ENCODE measurements around the gene MYO1G. TPM values are rescaled to one million over a fixed set of nuclear protein-coding genes. Genes with fewer than 3 reads are reported as not detected.

Gene MYO1G
- total RNA-seq, 1 experiment from 2014 or later: 0.36 TPM

DNA sequence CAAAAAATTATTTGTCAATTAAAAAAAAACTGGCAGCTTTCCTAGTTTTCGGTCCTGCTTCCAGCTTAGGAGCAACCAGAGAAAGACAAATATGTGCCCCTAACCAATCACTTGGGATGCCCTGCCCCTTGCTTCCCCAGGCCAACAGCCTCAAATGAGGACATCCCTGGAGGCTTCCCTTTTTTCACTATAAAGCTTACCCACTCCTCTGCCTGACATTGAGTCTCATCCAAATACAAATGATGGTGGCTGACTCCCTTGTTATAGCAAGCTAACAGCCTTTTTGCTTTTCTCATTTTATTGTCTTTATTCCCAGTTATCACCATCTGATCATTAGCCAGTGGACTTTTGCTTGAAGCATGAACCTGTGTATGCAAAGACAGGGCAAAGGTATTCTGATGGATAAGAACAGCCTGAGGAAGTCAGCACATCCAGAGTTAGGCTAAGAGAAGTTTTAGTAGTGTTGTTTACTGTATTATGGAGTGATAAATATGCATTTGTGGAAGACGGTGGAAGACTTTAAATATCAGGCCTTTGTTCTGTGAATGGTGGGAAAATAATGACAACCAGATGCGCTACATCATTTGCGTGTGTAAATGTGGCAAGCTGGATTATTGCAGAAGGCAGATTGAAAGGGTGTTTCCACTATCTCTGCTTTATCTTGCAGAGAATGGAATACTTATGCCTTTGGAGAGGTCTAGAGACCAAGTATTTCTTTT, 19.5 kb upstream of the MYO1G start:
- CTCF ChIA-PET: interaction anchor here (1.5 kb wide), 1 partner anchor 75 kb away, joined by 9 read pairs; no protein-coding TSS in a partner anchor
- no peaks in the 10 kb centered on the region for H3K27me3 ChIP-seq (replicated peaks; ENCODE audit: control insufficient read depth, insufficient read depth, low read length)
- H3K27me3 Mint-ChIP-seq (ENCODE audit: insufficient read depth, unreplicated experiment): no peaks in the 10 kb centered on the region
- no peaks in the 10 kb centered on the region for H3K36me3 ChIP-seq (ENCODE audit: control insufficient read depth, insufficient read depth, low read length)
- DNase-seq: no peak
- peaks cover 16% of the 10 kb centered on the region for H3K4me1 Mint-ChIP-seq (ENCODE audit: low read depth, unreplicated experiment)
- no peaks in the 10 kb centered on the region for H3K9me3 ChIP-seq
- peak overlapping the region; percentile 73 for H3K4me3 ChIP-seq (ENCODE audit: low read depth, low read length)
- intact Hi-C loops (cut with micrococcal nuclease; ENCODE audit: unreplicated experiment): no loop called here
- peak overlapping the region; percentile 79 for H3K4me3 Mint-ChIP-seq (ENCODE audit: unreplicated experiment)
- peak overlapping the region; percentile 95 for H3K27ac Mint-ChIP-seq (ENCODE audit: unreplicated experiment)
- POLR2A ChIA-PET: interaction anchor here (4.1 kb wide), 1 partner anchor 12 kb away, joined by 73 read pairs; no protein-coding TSS in a partner anchor
- no TSS peak for BruUV-seq (replicated peaks)
- no peak for TF ChIP-seq CTCF (IDR thresholded peaks at IDR 0.05; ENCODE audit: insufficient read depth in 1 of 2, low read depth in 1 of 2, low read length in 1 of 2, severe bottlenecking in 1 of 2, unreplicated experiment in 1 of 2)
- peaks cover 15% of the 10 kb centered on the region for H3K4me1 ChIP-seq
- H3K36me3 Mint-ChIP-seq (ENCODE audit: insufficient read depth, unreplicated experiment): peaks cover 12% of the 10 kb centered on the region
- H3K9me3 Mint-ChIP-seq (ENCODE audit: unreplicated experiment): no peaks in the 10 kb centered on the region

DNA sequence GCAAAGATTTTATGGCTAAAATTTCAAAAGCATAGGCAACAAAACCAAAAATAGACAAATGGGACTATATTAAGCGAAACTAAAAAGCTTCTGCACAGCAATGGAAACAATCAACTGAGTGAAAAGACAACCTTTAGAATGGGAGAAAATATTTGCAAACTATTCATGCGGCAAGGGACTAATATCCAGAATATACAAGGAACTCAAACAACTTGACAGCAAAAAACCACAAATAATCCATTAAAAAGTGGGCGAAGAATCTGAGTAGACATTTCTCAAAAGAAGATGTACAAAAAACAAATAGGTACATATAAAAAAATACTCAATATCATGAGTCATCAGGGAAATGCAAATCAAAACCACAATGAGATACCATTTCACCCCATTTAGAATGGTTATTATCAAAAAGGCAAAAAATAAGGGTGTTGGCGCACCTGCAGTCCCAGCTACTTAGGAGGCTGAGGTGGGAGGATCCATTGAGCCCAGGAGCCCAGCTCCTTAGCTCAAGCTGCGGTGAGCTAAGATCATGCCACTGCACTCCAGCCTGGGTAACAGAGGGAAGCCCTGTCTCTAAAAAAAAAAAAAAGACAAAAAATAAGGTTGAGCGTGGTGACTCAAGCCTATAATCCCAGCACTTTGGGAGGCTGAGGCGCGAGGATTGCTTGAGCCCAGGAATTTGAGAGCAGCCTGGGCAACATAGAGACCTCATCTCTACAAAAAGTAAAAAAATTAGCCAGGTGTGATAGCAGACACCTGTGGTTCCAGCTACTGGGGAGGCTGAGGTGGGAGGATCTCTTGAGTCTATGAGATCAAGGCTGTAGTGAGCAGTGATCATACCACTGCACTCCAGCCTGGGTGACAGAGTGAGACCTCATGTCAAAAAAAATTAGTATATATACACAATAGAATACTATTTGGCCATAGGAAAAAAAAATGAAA, 17.0 kb upstream of the MYO1G start:
- intact Hi-C loops (cut with micrococcal nuclease; ENCODE audit: unreplicated experiment): no loop called here
- no peaks in the 10 kb centered on the region for H3K9me3 Mint-ChIP-seq (ENCODE audit: unreplicated experiment)

More for the DNA sequence above, 17.0 kb upstream of the MYO1G start:
- peaks cover 7% of the 10 kb centered on the region for H3K4me1 Mint-ChIP-seq (ENCODE audit: low read depth, unreplicated experiment)
- CTCF ChIA-PET: no interaction called here
- no peak overlapping the region for H3K27ac Mint-ChIP-seq (ENCODE audit: unreplicated experiment)
- Histone ChIP-seq H3K9me3 (no peaks in the 10 kb centered on the region), H3K4me3 (ENCODE audit: low read depth, low read length) (no peak overlapping the region), H3K4me1 (0 out of 2 replicates have a peak, but pooled peaks cover 9% of the 10 kb centered on the region), H3K27me3 (replicated peaks; ENCODE audit: control insufficient read depth, insufficient read depth, low read length) (no peaks in the 10 kb centered on the region), H3K36me3 (ENCODE audit: control insufficient read depth, insufficient read depth, low read length) (no peaks in the 10 kb centered on the region)
- POLR2A ChIA-PET: no interaction called here
- no TSS peak for BruUV-seq (replicated peaks)
- DNase-seq: no peak
- no peaks in the 10 kb centered on the region for H3K27me3 Mint-ChIP-seq (ENCODE audit: insufficient read depth, unreplicated experiment)
- TF ChIP-seq CTCF (IDR thresholded peaks at IDR 0.05; ENCODE audit: insufficient read depth in 1 of 2, low read depth in 1 of 2, low read length in 1 of 2, severe bottlenecking in 1 of 2, unreplicated experiment in 1 of 2): no peak
- peaks cover 12% of the 10 kb centered on the region for H3K36me3 Mint-ChIP-seq (ENCODE audit: insufficient read depth, unreplicated experiment)
- H3K4me3 Mint-ChIP-seq (ENCODE audit: unreplicated experiment): no peak overlapping the region

All from Caco-2 (cell line).